Measurements from ENCODE around the gene PLD2. TPM values are rescaled to one million over a fixed set of nuclear protein-coding genes. Genes with fewer than 3 reads are reported as not detected.

The PLD2 gene
- polyA plus RNA-seq, 3 donors = 3.5 to 122 (median 4.0) TPM

DNA sequence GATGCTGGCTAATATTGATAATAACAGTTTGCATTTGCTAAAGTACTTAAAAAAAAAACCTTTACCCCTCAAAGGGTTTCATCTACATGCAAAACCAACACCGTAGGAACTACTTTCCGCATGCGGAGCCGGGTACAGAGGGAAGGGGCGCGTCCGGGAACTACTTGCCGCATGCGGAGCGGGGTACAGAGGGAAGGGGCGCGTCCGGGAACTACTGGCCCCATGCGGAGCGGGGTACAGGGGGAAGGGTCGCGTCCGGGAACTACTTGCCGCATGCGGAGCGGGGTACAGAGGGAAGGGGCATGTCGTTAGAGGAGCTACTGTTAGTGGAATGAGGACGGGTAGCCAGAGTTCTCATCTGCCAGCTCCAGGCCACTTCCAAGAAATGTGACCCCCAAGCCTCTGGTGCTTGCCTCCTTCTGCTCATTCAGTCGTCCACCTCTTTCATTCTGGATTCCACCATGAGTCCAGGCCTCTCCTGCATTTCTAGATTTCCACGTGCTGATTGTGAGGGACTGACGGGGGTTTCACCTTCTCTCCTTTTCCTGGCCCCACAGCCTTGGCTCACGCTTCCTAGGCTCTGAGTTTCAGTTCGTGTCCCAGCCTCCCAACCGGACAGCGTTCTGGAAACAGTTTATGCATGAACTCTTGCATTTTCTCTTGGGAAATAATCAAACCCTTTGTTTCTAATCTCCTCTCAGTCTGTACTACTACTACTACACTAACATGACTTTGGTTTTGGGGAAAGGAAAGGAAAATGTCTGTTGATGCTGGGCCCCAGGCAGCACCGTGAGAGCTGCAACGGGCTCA is 53.1 kb downstream of the PLD2 start:
- Mint-ChIP-seq H3K27me3 (ENCODE audit: low read depth in 3 of 3) (peaks cover 2 to 4% (median 3%) of the 10 kb centered on the region in 3 donors), H3K4me3 (no peak overlapping the region), H3K4me1 (peaks cover 19% of the 10 kb centered on the region), H3K9me3 (peaks cover 0 to 2% (median 0%) of the 10 kb centered on the region in 7 donors), H3K36me3 (peaks cover 42 to 51% of the 10 kb centered on the region in 2 donors), H3K27ac (peak overlapping the region in 1 of 7 donors; percentile 12)
- H3K4me1 ChIP-seq (ENCODE audit: control insufficient read depth in 1 of 2, insufficient read depth in 2 of 2, low read length in 2 of 2) = peaks cover 13 to 22% of the 10 kb centered on the region in 2 donors
- H4K20me1 ChIP-seq (ENCODE audit: insufficient read depth, low read length) = peaks cover 49% of the 10 kb centered on the region
- H3K4me3 ChIP-seq (replicated peaks in 1 of 3; ENCODE audit: low read depth in 2 of 3, low read length in 3 of 3) = no peak overlapping the region
- no peaks in the 10 kb centered on the region for H3K27me3 ChIP-seq (ENCODE audit: control insufficient read depth in 2 of 2, insufficient read depth in 2 of 2, low read length in 2 of 2)
- no peak overlapping the region for H3K27ac ChIP-seq (ENCODE audit: low read depth in 1 of 2, low read length in 2 of 2)
- H2AFZ ChIP-seq (ENCODE audit: insufficient read depth, low read depth, low read length, poor library complexity, severe bottlenecking) = no peak overlapping the region
- intact Hi-C loops (cut with micrococcal nuclease) = no loop called here
- 99% methylated on average over 22 of the region's 32 CpGs for WGBS (ENCODE audit: insufficient coverage)
- no peak for DNase-seq
- TF ChIP-seq, protein P1, sequence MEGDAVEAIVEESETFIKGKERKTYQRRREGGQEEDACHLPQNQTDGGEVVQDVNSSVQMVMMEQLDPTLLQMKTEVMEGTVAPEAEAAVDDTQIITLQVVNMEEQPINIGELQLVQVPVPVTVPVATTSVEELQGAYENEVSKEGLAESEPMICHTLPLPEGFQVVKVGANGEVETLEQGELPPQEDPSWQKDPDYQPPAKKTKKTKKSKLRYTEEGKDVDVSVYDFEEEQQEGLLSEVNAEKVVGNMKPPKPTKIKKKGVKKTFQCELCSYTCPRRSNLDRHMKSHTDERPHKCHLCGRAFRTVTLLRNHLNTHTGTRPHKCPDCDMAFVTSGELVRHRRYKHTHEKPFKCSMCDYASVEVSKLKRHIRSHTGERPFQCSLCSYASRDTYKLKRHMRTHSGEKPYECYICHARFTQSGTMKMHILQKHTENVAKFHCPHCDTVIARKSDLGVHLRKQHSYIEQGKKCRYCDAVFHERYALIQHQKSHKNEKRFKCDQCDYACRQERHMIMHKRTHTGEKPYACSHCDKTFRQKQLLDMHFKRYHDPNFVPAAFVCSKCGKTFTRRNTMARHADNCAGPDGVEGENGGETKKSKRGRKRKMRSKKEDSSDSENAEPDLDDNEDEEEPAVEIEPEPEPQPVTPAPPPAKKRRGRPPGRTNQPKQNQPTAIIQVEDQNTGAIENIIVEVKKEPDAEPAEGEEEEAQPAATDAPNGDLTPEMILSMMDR (IDR thresholded peaks at IDR 0.05) = no peak
- no peak overlapping the region for H3K9ac ChIP-seq (ENCODE audit: insufficient read depth, low read length, poor library complexity, severe bottlenecking)
- peaks cover 34% of the 10 kb centered on the region for H3K79me2 ChIP-seq (ENCODE audit: insufficient read depth, low read length)
- no peak overlapping the region for H3K4me2 ChIP-seq (replicated peaks; ENCODE audit: extremely low read depth, low read length, poor library complexity, severe bottlenecking)
- H3K9me3 ChIP-seq (replicated peaks in 1 of 2; ENCODE audit: control insufficient read depth in 1 of 2, insufficient read depth in 1 of 2, low read length in 2 of 2) = no peaks in the 10 kb centered on the region
- peaks cover 15 to 32% of the 10 kb centered on the region in 2 donors for H3K36me3 ChIP-seq (replicated peaks in 1 of 2; ENCODE audit: control insufficient read depth in 1 of 2, insufficient read depth in 2 of 2, low read length in 2 of 2)

DNA sequence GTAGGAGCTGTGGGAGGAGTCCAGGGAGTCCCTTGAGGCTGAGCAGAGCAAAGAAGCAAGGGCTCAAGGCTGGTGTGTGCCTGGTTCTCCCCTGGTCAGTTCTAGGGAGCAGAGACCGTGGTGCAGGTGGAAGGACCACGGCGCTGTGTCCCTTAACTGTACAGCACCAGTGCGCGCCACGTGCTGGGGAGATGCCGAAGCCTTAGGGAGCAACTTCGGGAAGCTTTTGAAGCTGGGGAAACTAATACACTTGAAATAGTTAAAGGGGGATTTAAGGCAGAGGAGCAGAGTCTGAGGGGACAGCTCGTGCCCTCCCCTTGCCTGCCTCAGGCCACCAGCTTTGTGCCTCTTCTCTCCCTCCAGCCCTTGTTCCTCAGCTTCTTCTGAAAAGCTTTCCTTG is 53.7 kb downstream of the PLD2 start:
- no peak overlapping the region for H3K27ac Mint-ChIP-seq
- intact Hi-C loops (cut with micrococcal nuclease) = no loop called here

More for the DNA sequence above, 53.7 kb downstream of the PLD2 start:
- no peak overlapping the region for H3K9ac ChIP-seq (ENCODE audit: insufficient read depth, low read length, poor library complexity, severe bottlenecking)
- H3K27ac ChIP-seq (ENCODE audit: low read depth in 1 of 2, low read length in 2 of 2) = no peak overlapping the region
- 100% methylated on average over 3 of the region's 9 CpGs for WGBS (ENCODE audit: insufficient coverage)
- H3K36me3 ChIP-seq (replicated peaks in 1 of 2; ENCODE audit: control insufficient read depth in 1 of 2, insufficient read depth in 2 of 2, low read length in 2 of 2) = peaks cover 15 to 32% of the 10 kb centered on the region in 2 donors
- Mint-ChIP-seq H3K9me3 (peaks cover 0 to 2% (median 0%) of the 10 kb centered on the region in 7 donors), H3K4me3 (no peak overlapping the region), H3K36me3 (peaks cover 42 to 51% of the 10 kb centered on the region in 2 donors), H3K27me3 (ENCODE audit: low read depth in 3 of 3) (peaks cover 2 to 4% (median 3%) of the 10 kb centered on the region in 3 donors), H3K4me1 (peaks cover 19% of the 10 kb centered on the region)
- H3K4me2 ChIP-seq (replicated peaks; ENCODE audit: extremely low read depth, low read length, poor library complexity, severe bottlenecking) = no peak overlapping the region
- H2AFZ ChIP-seq (ENCODE audit: insufficient read depth, low read depth, low read length, poor library complexity, severe bottlenecking) = no peak overlapping the region
- H3K27me3 ChIP-seq (ENCODE audit: control insufficient read depth in 2 of 2, insufficient read depth in 2 of 2, low read length in 2 of 2) = no peaks in the 10 kb centered on the region
- H3K9me3 ChIP-seq (replicated peaks in 1 of 2; ENCODE audit: control insufficient read depth in 1 of 2, insufficient read depth in 1 of 2, low read length in 2 of 2) = no peaks in the 10 kb centered on the region
- TF ChIP-seq, protein P1 (IDR thresholded peaks at IDR 0.05) = no peak
- DNase-seq = no peak
- H3K4me3 ChIP-seq (replicated peaks in 1 of 3; ENCODE audit: low read depth in 2 of 3, low read length in 3 of 3) = no peak overlapping the region
- peaks cover 49% of the 10 kb centered on the region for H4K20me1 ChIP-seq (ENCODE audit: insufficient read depth, low read length)
- H3K4me1 ChIP-seq (ENCODE audit: control insufficient read depth in 1 of 2, insufficient read depth in 2 of 2, low read length in 2 of 2) = peaks cover 13 to 22% of the 10 kb centered on the region in 2 donors
- peaks cover 34% of the 10 kb centered on the region for H3K79me2 ChIP-seq (ENCODE audit: insufficient read depth, low read length)
